ENCODE data around the gene LRRC4C. TPM values are rescaled to one million over a fixed set of nuclear protein-coding genes. Genes with fewer than 3 reads are reported as not detected.

Gene LRRC4C
- total and polyA plus RNA-seq, 10 of the 15 experiments (the other 5 are each of a cell fraction or from before 2014, with no cell fraction given) = 1.5 TPM; not detected in 9

DNA sequence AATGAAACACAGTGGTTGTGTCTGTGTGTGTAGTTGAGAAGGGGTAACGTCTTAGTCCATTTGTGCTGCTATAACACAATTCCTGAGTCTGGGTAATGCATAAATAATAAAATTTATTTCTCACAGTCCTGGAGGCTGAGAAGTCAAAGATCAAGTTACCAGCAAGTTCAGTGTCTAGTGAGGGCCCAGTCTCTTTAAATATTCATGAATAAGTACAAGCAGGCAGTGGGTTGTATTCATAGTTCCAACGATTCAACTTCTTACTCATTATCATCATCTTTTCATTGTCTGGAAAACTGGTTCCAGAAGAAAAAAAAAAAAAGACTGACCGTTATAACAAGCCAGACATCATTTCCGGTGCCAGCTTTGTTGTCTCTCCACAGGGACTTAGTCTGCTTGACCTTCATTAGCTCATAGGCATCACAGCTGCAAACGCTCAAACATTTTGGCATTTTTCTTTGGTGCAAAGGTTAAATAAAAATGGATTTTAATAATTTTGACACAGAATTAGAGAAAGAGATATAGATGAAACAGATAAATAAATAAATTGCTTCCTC, 1297.5 kb downstream of the LRRC4C start:
- 23% methylated on average over 5 of the region's 5 CpGs for WGBS (ENCODE audit: insufficient coverage, insufficient replicate concordance, low lambda C conversion rate, missing lambda C conversion rate)
- H3K9ac ChIP-seq (ENCODE audit: control insufficient read depth, insufficient read depth, low read length) = no peak overlapping the region
- no peak overlapping the region for H3K4me3 ChIP-seq
- no peaks in the 10 kb centered on the region for H3K79me2 ChIP-seq (ENCODE audit: control insufficient read depth, insufficient read depth, low read length)
- in situ Hi-C loops (cut with MboI) (no loop called here), intact Hi-C loops (cut with micrococcal nuclease; ENCODE audit: unreplicated experiment) (no loop called here)
- H3K27ac ChIP-seq (ENCODE audit: control insufficient read depth, insufficient read depth) = no peak overlapping the region
- ChIA-PET SMC1A (ENCODE audit: uncharacterized antibody, unreplicated experiment) (interaction anchor here (0.6 kb wide), 1 partner anchor 191 kb away, joined by 3 read pairs; no protein-coding TSS in a partner anchor), POLR2A (no interaction called here), CTCF (no interaction called here), RAD21 (ENCODE audit: unreplicated experiment) (no interaction called here)
- H3K4me1 ChIP-seq (ENCODE audit: control insufficient read depth, insufficient read depth, low read length) = no peaks in the 10 kb centered on the region
- H3K4me2 ChIP-seq (ENCODE audit: control insufficient read depth, insufficient read depth) = no peak overlapping the region
- H3K27me3 ChIP-seq (replicated peaks in 1 of 2; ENCODE audit: control insufficient read depth in 2 of 2, insufficient read depth in 2 of 2, low read length in 1 of 2) = no peaks in the 10 kb centered on the region
- no peaks in the 10 kb centered on the region for H3K36me3 ChIP-seq (ENCODE audit: control insufficient read depth in 2 of 2, insufficient read depth in 2 of 2, low read length in 1 of 2)
- no TSS peak for BruUV-seq (replicated peaks)
- H4K20me1 ChIP-seq (ENCODE audit: control insufficient read depth, insufficient read depth) = no peaks in the 10 kb centered on the region
- ATAC-seq (no peak), FAIRE-seq (no peak), DNase-seq (ENCODE audit: low read depth, low spot score) (no peak)
- no peaks in the 10 kb centered on the region for H3K9me3 ChIP-seq (replicated peaks; ENCODE audit: control insufficient read depth, insufficient read depth, low read length)
- H2AFZ ChIP-seq (ENCODE audit: control insufficient read depth, low read depth, low read length) = no peak overlapping the region
- TF ChIP-seq PAX5 (IDR thresholded peaks at IDR 0.05; ENCODE audit: borderline replicate concordance, low read depth, low read length) = no peak
- no peak for TF ChIP-seq TCF12 (IDR thresholded peaks at IDR 0.05; ENCODE audit: low read depth, low read length)
- TF ChIP-seq SMC3 (IDR thresholded peaks at IDR 0.05; ENCODE audit: borderline replicate concordance, low read length) = no peak
- TF ChIP-seq, protein P1, sequence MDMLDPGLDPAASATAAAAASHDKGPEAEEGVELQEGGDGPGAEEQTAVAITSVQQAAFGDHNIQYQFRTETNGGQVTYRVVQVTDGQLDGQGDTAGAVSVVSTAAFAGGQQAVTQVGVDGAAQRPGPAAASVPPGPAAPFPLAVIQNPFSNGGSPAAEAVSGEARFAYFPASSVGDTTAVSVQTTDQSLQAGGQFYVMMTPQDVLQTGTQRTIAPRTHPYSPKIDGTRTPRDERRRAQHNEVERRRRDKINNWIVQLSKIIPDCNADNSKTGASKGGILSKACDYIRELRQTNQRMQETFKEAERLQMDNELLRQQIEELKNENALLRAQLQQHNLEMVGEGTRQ (IDR thresholded peaks at IDR 0.05; ENCODE audit: borderline replicate concordance, low read depth, low read length) = no peak
- TF ChIP-seq, protein P2, sequence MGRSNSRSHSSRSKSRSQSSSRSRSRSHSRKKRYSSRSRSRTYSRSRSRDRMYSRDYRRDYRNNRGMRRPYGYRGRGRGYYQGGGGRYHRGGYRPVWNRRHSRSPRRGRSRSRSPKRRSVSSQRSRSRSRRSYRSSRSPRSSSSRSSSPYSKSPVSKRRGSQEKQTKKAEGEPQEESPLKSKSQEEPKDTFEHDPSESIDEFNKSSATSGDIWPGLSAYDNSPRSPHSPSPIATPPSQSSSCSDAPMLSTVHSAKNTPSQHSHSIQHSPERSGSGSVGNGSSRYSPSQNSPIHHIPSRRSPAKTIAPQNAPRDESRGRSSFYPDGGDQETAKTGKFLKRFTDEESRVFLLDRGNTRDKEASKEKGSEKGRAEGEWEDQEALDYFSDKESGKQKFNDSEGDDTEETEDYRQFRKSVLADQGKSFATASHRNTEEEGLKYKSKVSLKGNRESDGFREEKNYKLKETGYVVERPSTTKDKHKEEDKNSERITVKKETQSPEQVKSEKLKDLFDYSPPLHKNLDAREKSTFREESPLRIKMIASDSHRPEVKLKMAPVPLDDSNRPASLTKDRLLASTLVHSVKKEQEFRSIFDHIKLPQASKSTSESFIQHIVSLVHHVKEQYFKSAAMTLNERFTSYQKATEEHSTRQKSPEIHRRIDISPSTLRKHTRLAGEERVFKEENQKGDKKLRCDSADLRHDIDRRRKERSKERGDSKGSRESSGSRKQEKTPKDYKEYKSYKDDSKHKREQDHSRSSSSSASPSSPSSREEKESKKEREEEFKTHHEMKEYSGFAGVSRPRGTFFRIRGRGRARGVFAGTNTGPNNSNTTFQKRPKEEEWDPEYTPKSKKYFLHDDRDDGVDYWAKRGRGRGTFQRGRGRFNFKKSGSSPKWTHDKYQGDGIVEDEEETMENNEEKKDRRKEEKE (IDR thresholded peaks at IDR 0.05) = no peak
- TF ChIP-seq MXI1 (IDR thresholded peaks at IDR 0.05; ENCODE audit: low read depth, low read length) = no peak
- TF ChIP-seq, protein P3, sequence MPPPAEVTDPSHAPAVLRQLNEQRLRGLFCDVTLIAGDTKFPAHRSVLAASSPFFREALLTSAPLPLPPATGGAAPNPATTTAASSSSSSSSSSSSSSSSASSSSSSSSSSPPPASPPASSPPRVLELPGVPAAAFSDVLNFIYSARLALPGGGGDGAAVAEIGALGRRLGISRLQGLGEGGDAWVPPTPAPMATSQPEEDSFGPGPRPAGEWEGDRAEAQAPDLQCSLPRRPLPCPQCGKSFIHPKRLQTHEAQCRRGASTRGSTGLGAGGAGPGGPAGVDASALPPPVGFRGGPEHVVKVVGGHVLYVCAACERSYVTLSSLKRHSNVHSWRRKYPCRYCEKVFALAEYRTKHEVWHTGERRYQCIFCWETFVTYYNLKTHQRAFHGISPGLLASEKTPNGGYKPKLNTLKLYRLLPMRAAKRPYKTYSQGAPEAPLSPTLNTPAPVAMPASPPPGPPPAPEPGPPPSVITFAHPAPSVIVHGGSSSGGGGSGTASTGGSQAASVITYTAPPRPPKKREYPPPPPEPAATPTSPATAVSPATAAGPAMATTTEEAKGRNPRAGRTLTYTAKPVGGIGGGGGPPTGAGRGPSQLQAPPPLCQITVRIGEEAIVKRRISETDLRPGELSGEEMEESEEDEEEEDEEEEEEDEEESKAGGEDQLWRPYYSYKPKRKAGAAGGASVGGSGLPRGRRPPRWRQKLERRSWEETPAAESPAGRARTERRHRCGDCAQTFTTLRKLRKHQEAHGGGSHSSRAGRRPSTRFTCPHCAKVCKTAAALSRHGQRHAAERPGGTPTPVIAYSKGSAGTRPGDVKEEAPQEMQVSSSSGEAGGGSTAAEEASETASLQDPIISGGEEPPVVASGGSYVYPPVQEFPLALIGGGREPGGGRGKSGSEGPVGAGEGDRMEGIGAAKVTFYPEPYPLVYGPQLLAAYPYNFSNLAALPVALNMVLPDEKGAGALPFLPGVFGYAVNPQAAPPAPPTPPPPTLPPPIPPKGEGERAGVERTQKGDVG (CRISPR knock-in tag; IDR thresholded peaks at IDR 0.05) = no peak
- TF ChIP-seq POLR2AphosphoS2 (IDR thresholded peaks at IDR 0.05; ENCODE audit: low read depth, low read length) = no peak
- no peak for TF ChIP-seq RAD51 (IDR thresholded peaks at IDR 0.05)
- no peak for TF ChIP-seq SREBF2 (IDR thresholded peaks at IDR 0.05; ENCODE audit: low read length)
- no peak for TF ChIP-seq FOXK2 (IDR thresholded peaks at IDR 0.05)
- TF ChIP-seq JUND (IDR thresholded peaks at IDR 0.05; ENCODE audit: low read depth, low read length) = no peak
- TF ChIP-seq CBX5 (IDR thresholded peaks at IDR 0.05; ENCODE audit: low read depth) = no peak
- TF ChIP-seq NRF1 (conservative IDR thresholded peaks at IDR 0.05; ENCODE audit: low read depth, low read length) = no peak
- TF ChIP-seq NFYA (IDR thresholded peaks at IDR 0.05; ENCODE audit: borderline replicate concordance, low read depth, low read length) = no peak
- no peak for TF ChIP-seq HDAC6 (IDR thresholded peaks at IDR 0.05; ENCODE audit: unreplicated experiment)
- TF ChIP-seq SUPT20H (IDR thresholded peaks at IDR 0.05; ENCODE audit: borderline replicate concordance, control insufficient read depth, low read depth, low read length) = no peak
